Panc1 (cell line): ENCODE data around the gene AATK. TPM values are rescaled to one million over a fixed set of nuclear protein-coding genes. Genes with fewer than 3 reads are reported as not detected.

Source experiments
- ATAC-seq: fragments of 200-7000 bp; cut with Tn5 transposase; 2 replicates; pipeline ENCODE4 v1.9.1; 2020; ENCODE audit warnings: mild to moderate bottlenecking, moderate library complexity
- BruUV-seq: library from RNA; stranded (reverse); fragments of 400-500 nt; replicated peaks from 2 replicates; lab custom pipeline; 2021; lab: Mats Ljungman, UMichigan
- CTCF ChIA-PET: fragments of 300-600 bp; sonication (Branson Sonifier 250); formaldehyde crosslinking; loops from one replicate; lab custom pipeline; 2022; ENCODE audit warnings: antibody characterized with exemption; lab: Charles Lee
- POLR2A ChIA-PET: fragments of 300-600 bp; sonication (Branson Sonifier 250); formaldehyde crosslinking; loops from one replicate; lab custom pipeline; 2022; ENCODE audit warnings: antibody characterized with exemption; lab: Charles Lee
- DNase-seq: peaks from one replicate; pipeline ENCODE4 v3.0.0-alpha.2; 2010; ENCODE audit warnings: low read depth, low spot score
- H3K27ac ChIP-seq: 2 replicates; pipeline ENCODE4 v1.5.1; 2011; ENCODE audit warnings: mild to moderate bottlenecking, low read length, inconsistent platforms
- H3K27me3 ChIP-seq: fragments of 200-500 bp; sonication (Bioruptor generic); 2 replicates; pipeline ENCODE4 v1.6.0; 2014; ENCODE audit warnings: low read length, inconsistent platforms; ENCODE audit not compliant: control insufficient read depth, insufficient read depth
- H3K36me3 ChIP-seq: fragments of 200-500 bp; sonication (Bioruptor generic); 2 replicates; pipeline ENCODE4 v1.5.1; 2014; ENCODE audit warnings: inconsistent platforms, mild to moderate bottlenecking, low read length, moderate library complexity; ENCODE audit not compliant: control insufficient read depth, insufficient read depth
- H3K4me1 ChIP-seq: 2 replicates; pipeline ENCODE4 v1.5.1; 2011; ENCODE audit warnings: inconsistent platforms, mild to moderate bottlenecking, low read length, moderate library complexity; ENCODE audit not compliant: control insufficient read depth, insufficient read depth
- H3K4me3 ChIP-seq, 2 experiments: 2 replicates each; pipeline ENCODE4 v1.5.1; 2011 to 2012; ENCODE audit warnings: low read depth in 2 of 2, low read length in 2 of 2, mild to moderate bottlenecking in 2 of 2, inconsistent platforms in 1 of 2, moderate library complexity in 1 of 2
- H3K9me3 ChIP-seq: fragments of 200-500 bp; sonication (Bioruptor generic); 2 replicates; pipeline ENCODE4 v1.5.1; 2014; ENCODE audit warnings: low read depth, mild to moderate bottlenecking, inconsistent platforms, low read length, moderate library complexity; ENCODE audit not compliant: control insufficient read depth, insufficient read depth
- CTCF ChIP-seq: fragments of 450-650 bp; IDR thresholded peaks from 2 replicates; pipeline ENCODE4 v1.5.1; 2017; ENCODE audit warnings: mild to moderate bottlenecking
- POLR2AphosphoS5 ChIP-seq: IDR thresholded peaks from 2 replicates; pipeline ENCODE4 v1.6.1; 2012; ENCODE audit warnings: mild to moderate bottlenecking, low read depth, low read length, moderate library complexity
- REST ChIP-seq, 2 experiments: IDR thresholded peaks; 2 replicates each; pipeline ENCODE4 v1.6.1; 2011 to 2012; ENCODE audit warnings: low read depth in 2 of 2, control low read depth in 1 of 2, low read length in 1 of 2, mild to moderate bottlenecking in 1 of 2, moderate library complexity in 1 of 2; ENCODE audit not compliant: insufficient read depth in 1 of 2
- SIN3A ChIP-seq: IDR thresholded peaks from 2 replicates; pipeline ENCODE4 v1.6.1; 2012; ENCODE audit warnings: low read depth, mild to moderate bottlenecking, low read length, moderate library complexity, borderline replicate concordance; ENCODE audit not compliant: insufficient read depth
- TCF7L2 ChIP-seq: IDR thresholded peaks from 2 replicates; pipeline ENCODE4 v1.6.1; 2011; ENCODE audit warnings: mild to moderate bottlenecking, low read depth, low read length, inconsistent platforms
- in situ Hi-C: cut with HindIII; loops from 2 replicates; pipeline ENCODE4 v1.10.0; 2016; ENCODE audit warnings: low sequenced_read_pairs, low pct_unique_long_range_greater_than_20kb
- intact Hi-C: fragments of 100-400 bp; cut with micrococcal nuclease; formaldehyde crosslinking; loops from one replicate; pipeline ENCODE4 v1.10.0; 2022; ENCODE audit not compliant: unreplicated experiment
- total RNA-seq: library from RNA; stranded (reverse); gene quantifications from one replicate; pipeline ENCODE4 v1.2.1, GENCODE V29; 2021; ENCODE audit not compliant: unreplicated experiment

AATK gene
- total RNA-seq, 1 experiment from 2014 or later = 3.7 TPM

- Histone ChIP-seq H3K4me3 (no peak overlapping the region), H3K27me3 (no peaks in the 10 kb centered on the region), H3K4me1 (no peaks in the 10 kb centered on the region), H3K27ac (no peak overlapping the region), H3K36me3 (peaks cover 2% of the 10 kb centered on the region), H3K9me3 (no peaks in the 10 kb centered on the region)
- in situ Hi-C loops = no loop called here
- ChIA-PET CTCF (no interaction called here), POLR2A (no interaction called here)
- TF ChIP-seq REST (IDR thresholded peaks at IDR 0.05; ENCODE audit: insufficient read depth in 1 of 2, low read depth in 2 of 2, low read length in 1 of 2) (no peak), TCF7L2 (no peak), POLR2AphosphoS5 (no peak), SIN3A (no peak), CTCF (no peak)
- intact Hi-C loops = no loop called here
- no TSS peak for BruUV-seq
- DNase-seq = no peak
- ATAC-seq = no peak
Observed at GRCh38 chr17:81108220-81108619, 57.8 kb downstream of the AATK start.

GRCh38 chr17:81106716-81107115 is 59.3 kb downstream of the AATK start:
- CTCF ChIA-PET = no interaction called here
- no peak for TF ChIP-seq SIN3A
- no peak for TF ChIP-seq CTCF
- TF ChIP-seq REST (IDR thresholded peaks at IDR 0.05; ENCODE audit: insufficient read depth in 1 of 2, low read depth in 2 of 2, low read length in 1 of 2) = no peak

More at GRCh38 chr17:81106716-81107115, 59.3 kb downstream of the AATK start:
- DNase-seq (no peak), ATAC-seq (no peak)
- Histone ChIP-seq H3K27ac (no peak overlapping the region), H3K4me3 (no peak overlapping the region), H3K9me3 (no peaks in the 10 kb centered on the region), H3K27me3 (no peaks in the 10 kb centered on the region), H3K36me3 (peaks cover 2% of the 10 kb centered on the region), H3K4me1 (no peaks in the 10 kb centered on the region; the same call in 1 of the 2 replicates)
- POLR2A ChIA-PET = no interaction called here
- intact Hi-C loops (no loop called here), in situ Hi-C loops (no loop called here)
- no TSS peak for BruUV-seq
